HepG2 (cell line): ENCODE results near the gene R3HCC1L. TPM values are rescaled to one million over a fixed set of nuclear protein-coding genes. Genes with fewer than 3 reads are reported as not detected.

Source experiments
- ATAC-seq: fragments of 200-7000 bp; cut with Tn5 transposase; 3 replicates; pipeline ENCODE4 v1.9.1; 2020; ENCODE audit warnings: mild to moderate bottlenecking, moderate library complexity
- BruUV-seq: library from RNA; stranded (reverse); fragments of 400-500 nt; replicated peaks from 2 replicates; lab custom pipeline; 2021; lab: Mats Ljungman, UMichigan
- CTCF ChIA-PET: fragments of 300-600 bp; formaldehyde crosslinking; extraction: SDS; loops from one replicate; lab custom pipeline; 2021; ENCODE audit warnings: low total read pairs, inconsistent platforms, low intra/inter-chr PET ratio; lab: Yijun Ruan, JAX
- POLR2A ChIA-PET: fragments of 350-600 bp; sonication (Branson Sonifier 250); formaldehyde crosslinking; loops from one replicate; lab custom pipeline; 2020; ENCODE audit warnings: antibody characterized with exemption, inconsistent platforms; lab: Yijun Ruan, JAX
- DNase-seq: peaks from one replicate; pipeline ENCODE4 v3.0.0-alpha.2; 2015; ENCODE audit warnings: low spot score
- FAIRE-seq: peaks from 3 replicates; lab custom pipeline; 2011; peaks lifted over from hg19 to GRCh38; lab: Jason Lieb, UNC
- H2AFZ ChIP-seq: one replicate; pipeline ENCODE4 v1.6.1; 2011; ENCODE audit warnings: low read length, inconsistent platforms
- H3K27ac ChIP-seq: fragments of 300-600 bp; 3 replicates; pipeline ENCODE4 v1.8.0; 2011; ENCODE audit warnings: mixed run types, mild to moderate bottlenecking, mixed read lengths, low read length, inconsistent platforms; ENCODE audit not compliant: insufficient read depth; ENCODE audit errors: extremely low read length
- H3K27me3 ChIP-seq, 2 experiments: fragments of 200-600 bp in 1 of 2; 2 replicates in 1 of 2; 3 replicates in 1 of 2; pipeline versions ENCODE4 v1.6.0 to v1.8.0; 2011; ENCODE audit warnings: low read length in 2 of 2, mild to moderate bottlenecking in 2 of 2, moderate library complexity in 2 of 2, inconsistent platforms in 1 of 2; ENCODE audit not compliant: insufficient read depth in 2 of 2, control insufficient read depth in 1 of 2
- H3K36me3 ChIP-seq, 2 experiments: fragments of 200-600 bp in 1 of 2; replicated peaks in 1 of 2; 2 replicates in 1 of 2; 3 replicates in 1 of 2; pipeline versions ENCODE4 v1.5.1 to v1.8.0; 2011; ENCODE audit warnings: low read length in 2 of 2, inconsistent platforms in 1 of 2; ENCODE audit not compliant: insufficient read depth in 2 of 2, control insufficient read depth in 1 of 2
- H3K4me1 ChIP-seq: 2 replicates; pipeline ENCODE4 v1.5.1; 2012; ENCODE audit warnings: low read length, inconsistent platforms; ENCODE audit not compliant: insufficient read depth
- H3K4me2 ChIP-seq: 2 replicates; pipeline ENCODE4 v1.6.0; 2011; ENCODE audit warnings: low read depth, low read length, inconsistent platforms
- H3K4me3 ChIP-seq, 3 experiments: fragments of 200-600 bp in 1 of 3; sonication (generic), shearing (Covaris generic) in 1 of 3; replicated peaks in 1 of 3; 2 replicates each; pipeline ENCODE4 v1.5.1; 2011 to 2016; ENCODE audit warnings: low read length in 3 of 3, inconsistent platforms in 2 of 3, low read depth in 2 of 3, mild to moderate bottlenecking in 2 of 3, control low read depth in 1 of 3, mixed read lengths in 1 of 3; ENCODE audit not compliant: insufficient read depth in 1 of 3
- H3K79me2 ChIP-seq: one replicate; pipeline ENCODE4 v1.6.1; 2011; ENCODE audit warnings: low read length, inconsistent platforms; ENCODE audit not compliant: insufficient read depth
- H3K9ac ChIP-seq: 2 replicates; pipeline ENCODE4 v1.6.0; 2011; ENCODE audit warnings: mild to moderate bottlenecking, low read depth, low read length, inconsistent platforms; ENCODE audit not compliant: insufficient read depth
- H3K9me3 ChIP-seq: 2 replicates; pipeline ENCODE4 v1.5.1; 2012; ENCODE audit warnings: mild to moderate bottlenecking, low read length
- H4K20me1 ChIP-seq: 2 replicates; pipeline ENCODE4 v1.6.0; 2011; ENCODE audit warnings: inconsistent platforms, mild to moderate bottlenecking, low read length, moderate library complexity; ENCODE audit not compliant: insufficient read depth
- AHR ChIP-seq: IDR thresholded peaks from 2 replicates; pipeline ENCODE4 v1.6.1; 2018; ENCODE audit warnings: missing genetic modification reagents, missing compliant biosample characterization
- CBX5 ChIP-seq: sonication (generic); formaldehyde crosslinking; IDR thresholded peaks from 2 replicates; pipeline ENCODE4 v1.4.0; 2020; ENCODE audit warnings: missing genetic modification reagents, borderline replicate concordance
- CHCHD3 ChIP-seq: sonication (generic); formaldehyde crosslinking; IDR thresholded peaks from 2 replicates; pipeline ENCODE4 v1.8.0; 2022; ENCODE audit warnings: mild to moderate bottlenecking, missing genetic modification reagents, moderate library complexity
- HOXD1 ChIP-seq: sonication (generic); formaldehyde crosslinking; IDR thresholded peaks from 2 replicates; pipeline ENCODE4 v1.5.0; 2020; ENCODE audit warnings: missing genetic modification reagents
- KLF11 ChIP-seq: IDR thresholded peaks from 2 replicates; pipeline ENCODE4 v1.6.1; 2016; ENCODE audit warnings: missing compliant biosample characterization
- MATR3 ChIP-seq: sonication (generic); formaldehyde crosslinking; IDR thresholded peaks from 2 replicates; pipeline ENCODE4 v1.4.0; 2020; ENCODE audit warnings: missing genetic modification reagents
- PBX3 ChIP-seq: sonication (generic); formaldehyde crosslinking; IDR thresholded peaks from 2 replicates; pipeline ENCODE4 v1.8.1; 2023; ENCODE audit warnings: missing genetic modification reagents, inconsistent platforms, borderline replicate concordance
- RAD21 ChIP-seq: fragments of 450-650 bp; formaldehyde crosslinking; IDR thresholded peaks from 2 replicates; pipeline ENCODE4 v1.5.0; 2020; ENCODE audit warnings: mild to moderate bottlenecking
- SIX1 ChIP-seq: sonication (generic); formaldehyde crosslinking; IDR thresholded peaks from 2 replicates; pipeline ENCODE4 v1.4.0; 2020; ENCODE audit warnings: missing genetic modification reagents, borderline replicate concordance
- SMARCC2 ChIP-seq: fragments of 450-650 bp; IDR thresholded peaks from 2 replicates; pipeline ENCODE4 v1.6.1; 2017; ENCODE audit warnings: antibody characterized with exemption, mild to moderate bottlenecking
- SMC3 ChIP-seq: IDR thresholded peaks from 2 replicates; pipeline ENCODE4 v1.6.1; 2011; ENCODE audit warnings: low read length, improper control_type of control experiment
- SNAPC5 ChIP-seq: sonication (generic); formaldehyde crosslinking; IDR thresholded peaks from 2 replicates; pipeline ENCODE4 v1.8.1; 2023; ENCODE audit warnings: mild to moderate bottlenecking, missing genetic modification reagents, borderline replicate concordance
- SPEN ChIP-seq: sonication (generic); formaldehyde crosslinking; IDR thresholded peaks from 2 replicates; pipeline ENCODE4 v1.5.1; 2020; ENCODE audit warnings: low read depth, mild to moderate bottlenecking, missing genetic modification reagents
- STAG1 ChIP-seq: sonication (generic); formaldehyde crosslinking; IDR thresholded peaks from 2 replicates; pipeline ENCODE4 v1.4.0; 2020; ENCODE audit warnings: missing genetic modification reagents
- TEAD3 ChIP-seq: optimal IDR thresholded peaks from 2 replicates; pipeline ENCODE3; 2016; ENCODE audit warnings: borderline replicate concordance
- ZNF460 ChIP-seq: sonication (generic); formaldehyde crosslinking; IDR thresholded peaks from 2 replicates; pipeline ENCODE4 v1.5.1; 2020; ENCODE audit warnings: missing genetic modification reagents, mild to moderate bottlenecking, borderline replicate concordance
- ZNF543 ChIP-seq: sonication (generic); formaldehyde crosslinking; IDR thresholded peaks from 2 replicates; pipeline ENCODE4 v1.4.0; 2020; ENCODE audit warnings: mild to moderate bottlenecking, missing genetic modification reagents
- ZNF547 ChIP-seq: sonication (generic); formaldehyde crosslinking; IDR thresholded peaks from 2 replicates; pipeline ENCODE4 v1.5.1; 2020; ENCODE audit warnings: mild to moderate bottlenecking, missing genetic modification reagents
- ZNF549 ChIP-seq: sonication (generic); formaldehyde crosslinking; IDR thresholded peaks from 2 replicates; pipeline ENCODE4 v1.5.0; 2020; ENCODE audit warnings: missing genetic modification reagents
- ZNF577 ChIP-seq: sonication (generic); formaldehyde crosslinking; IDR thresholded peaks from 2 replicates; pipeline ENCODE4 v1.4.0; 2020; ENCODE audit warnings: mild to moderate bottlenecking, low read depth, missing genetic modification reagents, borderline replicate concordance
- ZNF605 ChIP-seq: sonication (generic); formaldehyde crosslinking; IDR thresholded peaks from 2 replicates; pipeline ENCODE4 v1.8.0; 2022; ENCODE audit warnings: mild to moderate bottlenecking, missing genetic modification reagents
- ZNF614 ChIP-seq: IDR thresholded peaks from 2 replicates; pipeline ENCODE4 v1.6.1; 2018; ENCODE audit warnings: missing biosample characterization, missing genetic modification reagents, inconsistent platforms, borderline replicate concordance
- WGBS: methylation state at CpG from one replicate; pipeline ENCODE4 v1.1.6; 2017; ENCODE audit warnings: low lambda C conversion rate; 5-methylcytosine and 5-hydroxymethylcytosine counted together
- in situ Hi-C: cut with HindIII; loops from 2 replicates; pipeline ENCODE4 v1.10.0; 2017; ENCODE audit warnings: low pct_unique_long_range_greater_than_20kb; ENCODE audit not compliant: extremely low pct_ligation_motif_present
- intact Hi-C: fragments of 100-400 bp; cut with micrococcal nuclease; formaldehyde crosslinking; loops from one replicate; pipeline ENCODE4 v1.10.0; 2022; ENCODE audit not compliant: unreplicated experiment
- polyA plus RNA-seq, 8 experiments: library from polyadenylated mRNA; depleted of rRNA in 3 of 8; stranded (reverse) in 7 of 8; unstranded in 1 of 8; fragments of >200 nt; fragmentation: Illumina TruSeq in 4 of 8; extraction: Trizol in 4 of 8; gene quantifications; 2 replicates each; pipeline versions ENCODE4 v1.2.1 to v1.2.3, GENCODE V29; 2011 to 2016; ENCODE audit warnings: low read depth in 4 of 8, missing spikeins in 1 of 8, mixed read lengths in 1 of 8; ENCODE audit not compliant: insufficient read depth in 1 of 8
- total RNA-seq, 5 experiments: library from RNA; depleted of rRNA; stranded (reverse); fragments of >200 nt; fragmentation: Illumina TruSeq; extraction: Trizol; gene quantifications; 2 replicates each; pipeline ENCODE4 v1.2.3, GENCODE V29; 2016; ENCODE audit warnings: low read depth in 1 of 5
- TF ChIP-seq, protein P1 (sequence below): sonication (generic); formaldehyde crosslinking; IDR thresholded peaks from 2 replicates; pipeline ENCODE4 v1.5.0; 2020; ENCODE audit warnings: mild to moderate bottlenecking, missing genetic modification reagents, moderate library complexity

Gene R3HCC1L
- total and polyA plus RNA-seq, 2 of the 13 experiments (the other 11 are each of a cell fraction or from before 2014, with no cell fraction given) = 6.5 to 12.2 TPM

DNA sequence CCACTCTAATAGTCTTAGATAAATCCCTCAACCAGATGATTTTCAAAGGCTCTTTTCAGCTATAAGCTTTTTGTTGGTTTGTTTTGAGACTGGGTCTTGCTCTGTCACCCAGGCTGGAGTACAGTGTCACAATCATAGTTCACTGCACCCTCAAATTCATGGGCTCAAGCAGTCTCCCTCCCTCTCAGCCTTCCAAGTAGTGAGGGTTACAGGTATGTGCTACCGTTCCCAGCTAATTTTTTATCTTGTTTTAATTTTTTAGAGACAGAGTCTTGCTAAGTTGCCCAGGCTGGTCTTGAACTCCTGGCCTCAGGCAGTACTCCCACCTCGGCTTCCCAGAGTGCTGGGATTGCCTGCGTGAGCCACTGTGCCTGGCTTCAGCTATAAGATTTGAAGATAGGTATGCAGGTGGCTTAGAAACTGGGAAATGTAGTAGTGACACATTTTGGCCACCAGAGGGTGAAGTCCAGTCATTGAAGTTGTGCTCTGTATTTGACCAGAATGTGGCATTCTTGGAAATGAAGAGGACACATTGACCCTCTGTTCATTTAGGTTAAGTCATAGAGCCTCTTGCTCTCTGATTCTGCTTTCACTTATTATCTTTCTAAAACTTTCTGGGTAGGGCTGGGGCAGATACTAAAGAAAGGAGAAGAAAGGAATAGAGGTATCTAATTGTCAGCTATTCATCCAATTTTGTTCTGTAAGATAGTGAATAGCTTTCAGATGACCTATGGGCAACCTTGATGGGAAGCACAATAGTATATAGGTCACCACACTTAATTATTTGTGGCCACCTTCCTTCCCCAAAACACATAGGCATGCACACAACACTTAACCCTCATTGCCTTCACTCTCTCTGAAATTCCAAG lies 36.0 kb downstream of the R3HCC1L start:
- FAIRE-seq = peak; percentile 89
- no peak overlapping the region for H3K9ac ChIP-seq
- ATAC-seq = peak; percentile 97
- no peak overlapping the region for H3K27ac ChIP-seq
- H3K36me3 ChIP-seq = peaks cover 4 to 10% of the 10 kb centered on the region in 2 experiments; a peak in 4 of 5 replicates
- no peaks in the 10 kb centered on the region for H4K20me1 ChIP-seq
- no peaks in the 10 kb centered on the region for H3K27me3 ChIP-seq
- intact Hi-C loops = loop anchor here (1.0 kb wide), 1 partner anchor 139 kb away; no protein-coding TSS in a partner anchor
- H3K79me2 ChIP-seq = no peaks in the 10 kb centered on the region
- H2AFZ ChIP-seq = no peak overlapping the region
- no peaks in the 10 kb centered on the region for H3K9me3 ChIP-seq
- 58% methylated on average over 3 of the region's 3 CpGs for WGBS
- H3K4me2 ChIP-seq = no peak overlapping the region
- no peak overlapping the region for H3K4me3 ChIP-seq
- H3K4me1 ChIP-seq = no peaks in the 10 kb centered on the region
- in situ Hi-C loops = loop anchor here (5.0 kb wide), 1 partner anchor 137 kb away; no protein-coding TSS in a partner anchor
- peak; percentile 54 for DNase-seq
- POLR2A ChIA-PET = interaction anchor here (1.0 kb wide), 1 partner anchor 140 kb away, joined by 3 read pairs; no protein-coding TSS in a partner anchor
- CTCF ChIA-PET = interaction anchor here (1.7 to 2.6 kb wide), 2 partner anchors 137 to 139 kb away, joined by 4 to 30 read pairs; no protein-coding TSS in a partner anchor
- BruUV-seq = no TSS peak
- TF ChIP-seq ZNF614 (CRISPR knock-in tag) (no peak), ZNF547 (CRISPR knock-in tag) (no peak), MATR3 (CRISPR knock-in tag) (no peak), SIX1 (CRISPR knock-in tag) (no peak), CHCHD3 (CRISPR knock-in tag) (no peak), ZNF460 (CRISPR knock-in tag) (no peak), SMARCC2 (no peak), SMC3 (peak; percentile 80), TEAD3 (CRISPR knock-in tag) (peak; percentile 65), HOXD1 (CRISPR knock-in tag) (no peak), ZNF549 (CRISPR knock-in tag) (no peak), STAG1 (CRISPR knock-in tag) (peak; percentile 70), ZNF577 (CRISPR knock-in tag) (no peak), CBX5 (CRISPR knock-in tag) (no peak), RAD21 (CRISPR knock-in tag) (peak; percentile 37; the same call in 1 of the 2 replicates), SNAPC5 (no peak), PBX3 (CRISPR knock-in tag) (no peak), ZNF543 (no peak), SPEN (CRISPR knock-in tag) (no peak), KLF11 (CRISPR knock-in tag) (no peak), AHR (CRISPR knock-in tag) (no peak), ZNF605 (CRISPR knock-in tag) (no peak)
- TF ChIP-seq, protein P1, sequence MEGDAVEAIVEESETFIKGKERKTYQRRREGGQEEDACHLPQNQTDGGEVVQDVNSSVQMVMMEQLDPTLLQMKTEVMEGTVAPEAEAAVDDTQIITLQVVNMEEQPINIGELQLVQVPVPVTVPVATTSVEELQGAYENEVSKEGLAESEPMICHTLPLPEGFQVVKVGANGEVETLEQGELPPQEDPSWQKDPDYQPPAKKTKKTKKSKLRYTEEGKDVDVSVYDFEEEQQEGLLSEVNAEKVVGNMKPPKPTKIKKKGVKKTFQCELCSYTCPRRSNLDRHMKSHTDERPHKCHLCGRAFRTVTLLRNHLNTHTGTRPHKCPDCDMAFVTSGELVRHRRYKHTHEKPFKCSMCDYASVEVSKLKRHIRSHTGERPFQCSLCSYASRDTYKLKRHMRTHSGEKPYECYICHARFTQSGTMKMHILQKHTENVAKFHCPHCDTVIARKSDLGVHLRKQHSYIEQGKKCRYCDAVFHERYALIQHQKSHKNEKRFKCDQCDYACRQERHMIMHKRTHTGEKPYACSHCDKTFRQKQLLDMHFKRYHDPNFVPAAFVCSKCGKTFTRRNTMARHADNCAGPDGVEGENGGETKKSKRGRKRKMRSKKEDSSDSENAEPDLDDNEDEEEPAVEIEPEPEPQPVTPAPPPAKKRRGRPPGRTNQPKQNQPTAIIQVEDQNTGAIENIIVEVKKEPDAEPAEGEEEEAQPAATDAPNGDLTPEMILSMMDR (CRISPR knock-in tag) = peak; percentile 83
